WTC11 (cell line): ENCODE measurements around the gene ARVCF. TPM values are rescaled to one million over a fixed set of nuclear protein-coding genes. Genes with fewer than 3 reads are reported as not detected.

Experiments used
- ATAC-seq: fragments of 200-7000 bp; cut with Tn5 transposase; 2 replicates; pipeline ENCODE4 v1.10.0; 2021; ENCODE audit warnings: mild to moderate bottlenecking, moderate library complexity
- CTCF ChIA-PET: fragments of 300-600 bp; sonication (Branson Sonifier 250); formaldehyde crosslinking; loops from one replicate; lab custom pipeline; 2021; ENCODE audit warnings: antibody characterized with exemption; lab: Charles Lee
- POLR2A ChIA-PET: fragments of 350-600 bp; sonication (Branson Sonifier 250); formaldehyde crosslinking; loops from one replicate; lab custom pipeline; 2021; ENCODE audit warnings: antibody characterized with exemption; lab: Charles Lee
- DNase-seq: peaks from one replicate; pipeline ENCODE4 v3.0.0; 2021; ENCODE audit warnings: low spot score
- H3K27ac Mint-ChIP-seq: 2 replicates; pipeline ENCODE4 v1.8.0; 2021; ENCODE audit warnings: mixed read lengths
- H3K27me3 Mint-ChIP-seq: 2 replicates; pipeline ENCODE4 v1.8.0; 2021; ENCODE audit warnings: low read depth, mild to moderate bottlenecking, moderate library complexity, mixed read lengths
- H3K36me3 Mint-ChIP-seq: 2 replicates; pipeline ENCODE4 v1.8.0; 2021; ENCODE audit warnings: mixed read lengths
- H3K4me1 Mint-ChIP-seq: 2 replicates; pipeline ENCODE4 v1.8.0; 2022; ENCODE audit warnings: mixed read lengths
- H3K4me3 Mint-ChIP-seq: 2 replicates; pipeline ENCODE4 v1.8.0; 2021; ENCODE audit warnings: mild to moderate bottlenecking, moderate library complexity, mixed read lengths
- H3K9me3 Mint-ChIP-seq: 2 replicates; pipeline ENCODE4 v1.8.0; 2021; ENCODE audit warnings: mixed read lengths
- ATF6 ChIP-seq: sonication (generic); formaldehyde crosslinking; IDR thresholded peaks from 2 replicates; pipeline ENCODE4 v1.8.1; 2023; ENCODE audit warnings: mild to moderate bottlenecking, missing genetic modification reagents
- CTCF ChIP-seq: fragments of 200-600 bp; IDR thresholded peaks from 2 replicates; pipeline ENCODE4 v1.8.0; 2022; ENCODE audit warnings: antibody characterized with exemption
- GTF2I ChIP-seq: fragments of 250-450 bp; sonication (Bioruptor Pico); conservative IDR thresholded peaks from 2 replicates; pipeline ENCODE4 v1.4.0; 2021; ENCODE audit warnings: mild to moderate bottlenecking
- IRF2 ChIP-seq: sonication (generic); formaldehyde crosslinking; IDR thresholded peaks from 2 replicates; pipeline ENCODE4 v1.8.0; 2022; ENCODE audit warnings: low read depth, missing genetic modification reagents, borderline replicate concordance
- MAX ChIP-seq: sonication (generic); formaldehyde crosslinking; IDR thresholded peaks from 2 replicates; pipeline ENCODE4 v1.8.0; 2022; ENCODE audit warnings: mild to moderate bottlenecking, missing genetic modification reagents
- MLX ChIP-seq: sonication (generic); formaldehyde crosslinking; IDR thresholded peaks from 2 replicates; pipeline ENCODE4 v1.8.1; 2023; ENCODE audit warnings: mild to moderate bottlenecking, missing genetic modification reagents, moderate library complexity
- PRRX2 ChIP-seq: fragments of 250-450 bp; sonication (Bioruptor Pico); IDR thresholded peaks from 2 replicates; pipeline ENCODE4 v1.8.0; 2021; ENCODE audit warnings: mild to moderate bottlenecking
- RELA ChIP-seq: sonication (generic); formaldehyde crosslinking; IDR thresholded peaks from 2 replicates; pipeline ENCODE4 v1.8.1; 2022; ENCODE audit warnings: missing genetic modification reagents, mild to moderate bottlenecking, borderline replicate concordance
- SP1 ChIP-seq: sonication (generic); formaldehyde crosslinking; conservative IDR thresholded peaks from 2 replicates; pipeline ENCODE4 v1.8.1; 2022; ENCODE audit warnings: missing genetic modification reagents
- STAT6 ChIP-seq: sonication (generic); formaldehyde crosslinking; conservative IDR thresholded peaks from 2 replicates; pipeline ENCODE4 v1.8.1; 2023; ENCODE audit warnings: mild to moderate bottlenecking, low read depth, missing genetic modification reagents, moderate library complexity
- ZBTB43 ChIP-seq: sonication (generic); formaldehyde crosslinking; IDR thresholded peaks from 2 replicates; pipeline ENCODE4 v1.8.1; 2023; ENCODE audit warnings: mild to moderate bottlenecking, missing genetic modification reagents
- ZMAT4 ChIP-seq: fragments of 250-450 bp; sonication (Bioruptor Pico); IDR thresholded peaks from 2 replicates; pipeline ENCODE4 v1.9.0; 2021; ENCODE audit warnings: mild to moderate bottlenecking
- ZNF281 ChIP-seq: sonication (generic); formaldehyde crosslinking; IDR thresholded peaks from 2 replicates; pipeline ENCODE4 v1.8.0; 2023; ENCODE audit warnings: mild to moderate bottlenecking, missing genetic modification reagents
- ZNF396 ChIP-seq: fragments of 250-450 bp; sonication (Bioruptor Pico); IDR thresholded peaks from 2 replicates; pipeline ENCODE4 v1.8.0; 2021; ENCODE audit warnings: mild to moderate bottlenecking, moderate library complexity, borderline replicate concordance
- ZNF416 ChIP-seq: fragments of 250-450 bp; sonication (Bioruptor Pico); IDR thresholded peaks from 2 replicates; pipeline ENCODE4 v1.9.0; 2021; ENCODE audit warnings: mild to moderate bottlenecking, inconsistent platforms
- ZNF423 ChIP-seq: fragments of 250-450 bp; sonication (Bioruptor Pico); IDR thresholded peaks from 2 replicates; pipeline ENCODE4 v2.1.2; 2022; ENCODE audit warnings: mild to moderate bottlenecking, moderate library complexity
- total RNA-seq: library from RNA; stranded (reverse); gene quantifications from 3 replicates; pipeline ENCODE4 v1.2.3, GENCODE V29; 2021

The ARVCF gene
- total RNA-seq, 1 experiment from 2014 or later, result 65.4 TPM

GRCh38 chr22:20002636-20003035 is 14.0 kb downstream of the ARVCF start:
- H3K4me3 Mint-ChIP-seq, result no peak overlapping the region
- DNase-seq (no peak), ATAC-seq (no peak)
- H3K9me3 Mint-ChIP-seq, result peaks cover 27% of the 10 kb centered on the region
- TF ChIP-seq RELA (CRISPR knock-in tag) (no peak), PRRX2 (no peak), STAT6 (CRISPR knock-in tag) (no peak), GTF2I (CRISPR knock-in tag) (no peak), ZNF416 (CRISPR knock-in tag) (no peak), ZNF396 (no peak), MLX (CRISPR knock-in tag) (no peak), ATF6 (CRISPR knock-in tag) (no peak), ZNF423 (CRISPR knock-in tag) (no peak), ZNF281 (CRISPR knock-in tag) (no peak), ZMAT4 (CRISPR knock-in tag) (no peak), IRF2 (CRISPR knock-in tag) (no peak), MAX (CRISPR knock-in tag) (no peak), SP1 (CRISPR knock-in tag) (no peak), CTCF (no peak), ZBTB43 (CRISPR knock-in tag) (no peak)
- CTCF ChIA-PET, result interaction anchor here (1.1 kb wide), 1 partner anchor 40 kb away, joined by 3 read pairs; no protein-coding TSS in a partner anchor
- peaks cover 27% of the 10 kb centered on the region for H3K36me3 Mint-ChIP-seq
- H3K27ac Mint-ChIP-seq, result no peak overlapping the region
- H3K4me1 Mint-ChIP-seq, result peaks cover 30% of the 10 kb centered on the region
- H3K27me3 Mint-ChIP-seq, result no peaks in the 10 kb centered on the region
- POLR2A ChIA-PET, result interaction anchor here (1.0 kb wide), 1 partner anchor 28 kb away, joined by 3 read pairs; no protein-coding TSS in a partner anchor
